K562 (cell line): ENCODE data around the gene PPHLN1. TPM values are rescaled to one million over a fixed set of nuclear protein-coding genes. Genes with fewer than 3 reads are reported as not detected.

Source experiments
- ARID1B ChIP-seq: fragments of 450-650 bp; IDR thresholded peaks from 2 replicates; pipeline ENCODE4 v1.6.1; 2016; ENCODE audit warnings: antibody characterized with exemption, mild to moderate bottlenecking, inconsistent platforms
- ARNT ChIP-seq, 2 experiments: fragments of 450-650 bp; IDR thresholded peaks; 2 replicates each; pipeline ENCODE4 v1.6.1; 2016; ENCODE audit warnings: mild to moderate bottlenecking in 1 of 2
- ATF1 ChIP-seq, 2 experiments: fragments of 450-650 bp in 1 of 2; IDR thresholded peaks; 2 replicates each; pipeline ENCODE4 v1.6.1; 2016; ENCODE audit warnings: missing compliant biosample characterization in 1 of 2, missing genetic modification characterization in 1 of 2
- CHD4 ChIP-seq: fragments of 200-600 bp; sonication (generic); IDR thresholded peaks from 3 replicates; pipeline ENCODE4 v1.6.1; 2012; ENCODE audit warnings: low read depth, mild to moderate bottlenecking, mixed read lengths, low read length, inconsistent platforms; ENCODE audit not compliant: insufficient read depth, insufficient replicate concordance, poor library complexity, severe bottlenecking
- ESRRA ChIP-seq: fragments of 450-650 bp; IDR thresholded peaks from 2 replicates; pipeline ENCODE4 v1.6.1; 2014; ENCODE audit warnings: low read depth, mild to moderate bottlenecking, moderate library complexity, borderline replicate concordance
- KDM4B ChIP-seq, 2 experiments: fragments of 450-650 bp in 1 of 2; sonication (generic) in 1 of 2; IDR thresholded peaks; 2 replicates each; pipeline ENCODE4 v1.6.1; 2016 to 2017; ENCODE audit warnings: borderline replicate concordance in 2 of 2, antibody characterized with exemption in 1 of 2, low read depth in 1 of 2, mild to moderate bottlenecking in 1 of 2
- MAX ChIP-seq: sonication (generic); formaldehyde crosslinking; IDR thresholded peaks from 2 replicates; pipeline ENCODE4 v1.9.0; 2022; ENCODE audit warnings: mild to moderate bottlenecking, missing genetic modification reagents
- MYNN ChIP-seq, 2 experiments: sonication (generic); formaldehyde crosslinking in 1 of 2; IDR thresholded peaks; 2 replicates each; pipeline versions ENCODE4 v1.5.0 to v1.6.1; 2016 to 2020; ENCODE audit warnings: antibody characterized with exemption in 1 of 2, missing genetic modification reagents in 1 of 2
- PHF21A ChIP-seq: fragments of 450-650 bp; IDR thresholded peaks from 2 replicates; pipeline ENCODE4 v1.6.1; 2017; ENCODE audit warnings: low read depth, borderline replicate concordance
- PTBP1 ChIP-seq: fragments of 200-400 bp; formaldehyde crosslinking; IDR thresholded peaks from 2 replicates; pipeline ENCODE4 v1.6.1; 2017; ENCODE audit warnings: low read depth, low read length
- RAD21 ChIP-seq, 2 experiments: fragments of 250-450 bp in 1 of 2; fragments of 450-650 bp in 1 of 2; sonication (Bioruptor Pico) in 1 of 2; formaldehyde crosslinking in 1 of 2; IDR thresholded peaks in 1 of 2; conservative IDR thresholded peaks in 1 of 2; 2 replicates each; pipeline versions ENCODE4 v1.4.0 to v1.8.0; 2020 to 2022; ENCODE audit warnings: mild to moderate bottlenecking in 2 of 2, moderate library complexity in 1 of 2
- RAD51 ChIP-seq: fragments of 450-650 bp; IDR thresholded peaks from 2 replicates; pipeline ENCODE4 v1.7.1; 2016; ENCODE audit warnings: low read depth, mild to moderate bottlenecking, borderline replicate concordance
- RBBP5 ChIP-seq: fragments of 200-600 bp; sonication (generic); IDR thresholded peaks from 2 replicates; pipeline ENCODE4 v1.6.1; 2012; ENCODE audit warnings: borderline replicate concordance, mild to moderate bottlenecking, low read length, control low read depth, inconsistent platforms; ENCODE audit not compliant: insufficient read depth, poor library complexity, severe bottlenecking
- SAP30 ChIP-seq: fragments of 200-600 bp; sonication (generic); IDR thresholded peaks from 2 replicates; pipeline ENCODE4 v1.6.1; 2012; ENCODE audit warnings: borderline replicate concordance, low read depth, mild to moderate bottlenecking, moderate library complexity, low read length, control low read depth, inconsistent platforms; ENCODE audit not compliant: insufficient read depth, poor library complexity, severe bottlenecking
- TAF9B ChIP-seq: fragments of 450-650 bp; IDR thresholded peaks from 2 replicates; pipeline ENCODE4 v1.6.1; 2018; ENCODE audit warnings: mild to moderate bottlenecking; ENCODE audit not compliant: partially characterized antibody
- XRCC3 ChIP-seq: fragments of 450-650 bp; IDR thresholded peaks from 2 replicates; pipeline ENCODE4 v1.6.1; 2017; ENCODE audit warnings: mild to moderate bottlenecking, moderate library complexity
- ZFPM2 ChIP-seq: fragments of 250-450 bp; sonication (Bioruptor Pico); IDR thresholded peaks from 2 replicates; pipeline ENCODE4 v1.5.1; 2022; ENCODE audit warnings: mild to moderate bottlenecking
- ZNF184 ChIP-seq: sonication (generic); formaldehyde crosslinking; IDR thresholded peaks from 2 replicates; pipeline ENCODE4 v1.5.0; 2020; ENCODE audit warnings: missing genetic modification reagents
- ZNF232 ChIP-seq: sonication (generic); formaldehyde crosslinking; IDR thresholded peaks from 2 replicates; pipeline ENCODE4 v1.8.0; 2022; ENCODE audit warnings: mild to moderate bottlenecking, missing genetic modification reagents
- ZNF277 ChIP-seq: fragments of 250-450 bp; sonication (Bioruptor Pico); IDR thresholded peaks from 2 replicates; pipeline ENCODE4 v1.8.0; 2022; ENCODE audit warnings: inconsistent platforms, mild to moderate bottlenecking, moderate library complexity, borderline replicate concordance
- ZNF398 ChIP-seq: fragments of 250-450 bp; sonication (Bioruptor Pico); IDR thresholded peaks from 2 replicates; pipeline ENCODE4 v1.8.0; 2021; ENCODE audit warnings: moderate library complexity, mild to moderate bottlenecking, inconsistent platforms
- ZNF695 ChIP-seq: fragments of 450-650 bp; formaldehyde crosslinking; IDR thresholded peaks from 2 replicates; pipeline ENCODE4 v1.4.0; 2020; ENCODE audit warnings: mild to moderate bottlenecking, moderate library complexity
- ZNF778 ChIP-seq: fragments of 450-650 bp; formaldehyde crosslinking; IDR thresholded peaks from 2 replicates; pipeline ENCODE4 v1.4.0; 2020; ENCODE audit warnings: mild to moderate bottlenecking, moderate library complexity
- polyA plus RNA-seq, 8 experiments: library from polyadenylated mRNA; depleted of rRNA in 4 of 8; stranded (reverse) in 5 of 8; unstranded in 3 of 8; fragments of >200 nt; fragmentation: Nextera tagmentation in 2 of 8; fragmentation: Illumina TruSeq in 1 of 8; extraction: Ambion mirVana in 2 of 8; extraction: Trizol in 1 of 8; gene quantifications; 2 replicates each; pipeline versions ENCODE4 v1.2.1 to v1.2.3, GENCODE V29; 2011 to 2014; ENCODE audit warnings: inconsistent platforms in 1 of 8, missing spikeins in 1 of 8
- total RNA-seq, 7 experiments: library from RNA; depleted of rRNA in 6 of 7; stranded (reverse); fragments of >200 nt in 6 of 7; fragmentation: Illumina TruSeq in 2 of 7; extraction: Trizol in 2 of 7; gene quantifications; 2 replicates each; pipeline versions ENCODE4 v1.2.1 to v1.2.3, GENCODE V29; 2011 to 2021; ENCODE audit warnings: low replicate concordance in 1 of 7

Gene PPHLN1
- total and polyA plus RNA-seq, 9 of the 15 experiments (the other 6 are each of a cell fraction or from before 2014, with no cell fraction given), result 66.3 to 112 (median 93.6) TPM

GRCh38 chr12:42482748-42483520, 157.0 kb downstream of the PPHLN1 start (continued):
- TF ChIP-seq ARNT (IDR thresholded peaks at IDR 0.05), result no peak
- TF ChIP-seq PTBP1, result no peak
- TF ChIP-seq KDM4B (IDR thresholded peaks at IDR 0.05; ENCODE audit: borderline replicate concordance in 2 of 2, low read depth in 1 of 2), result no peak
- TF ChIP-seq ZNF778 (CRISPR knock-in tag), result no peak
- TF ChIP-seq CHD4, result no peak
- no peak for TF ChIP-seq SAP30
- no peak for TF ChIP-seq ATF1 (CRISPR knock-in tag; IDR thresholded peaks at IDR 0.05)
- TF ChIP-seq ATF1 (tag; IDR thresholded peaks at IDR 0.05), result no peak
- TF ChIP-seq MAX (CRISPR knock-in tag), result peak; percentile 52; the same call in 1 of the 2 replicates
- no peak for TF ChIP-seq MYNN (IDR thresholded peaks at IDR 0.05)
- TF ChIP-seq MYNN (CRISPR knock-in tag; IDR thresholded peaks at IDR 0.05), result no peak
- TF ChIP-seq ARID1B, result no peak
- TF ChIP-seq ZNF695 (CRISPR knock-in tag), result no peak
- TF ChIP-seq ZNF398 (CRISPR knock-in tag), result no peak
- no peak for TF ChIP-seq XRCC3
- TF ChIP-seq ZNF277, result no peak
- no peak for TF ChIP-seq PHF21A
- TF ChIP-seq RBBP5, result peak; percentile 60
- no peak for TF ChIP-seq TAF9B
- TF ChIP-seq RAD21 (CRISPR knock-in tag; conservative IDR thresholded peaks at IDR 0.05 in 1 of 2, IDR thresholded peaks at IDR 0.05 in 1 of 2), result peak; percentile 75 to 84
- no peak for TF ChIP-seq ESRRA
- no peak for TF ChIP-seq ZNF184
- no peak for TF ChIP-seq RAD51
- TF ChIP-seq ZFPM2, result no peak
- TF ChIP-seq ZNF232, result no peak
